AG09309 (cell line): ENCODE results near the gene TGFBR1.

Experiments used
- DNase-seq: peaks from one replicate; pipeline ENCODE4 v3.0.0-alpha.2; 2010; ENCODE audit warnings: low read depth
- H3K4me3 ChIP-seq: 2 replicates; pipeline ENCODE4 v1.5.1; 2011; ENCODE audit warnings: mild to moderate bottlenecking, low read depth, low read length, moderate library complexity; ENCODE audit not compliant: control insufficient read depth
- TF ChIP-seq, protein P1 (sequence below): IDR thresholded peaks from 2 replicates; pipeline ENCODE4 v1.5.1; 2011; ENCODE audit warnings: mild to moderate bottlenecking, low read depth, low read length, inconsistent platforms; ENCODE audit not compliant: insufficient read depth, control insufficient read depth; ENCODE audit errors: missing control alignments

TGFBR1 gene

DNA sequence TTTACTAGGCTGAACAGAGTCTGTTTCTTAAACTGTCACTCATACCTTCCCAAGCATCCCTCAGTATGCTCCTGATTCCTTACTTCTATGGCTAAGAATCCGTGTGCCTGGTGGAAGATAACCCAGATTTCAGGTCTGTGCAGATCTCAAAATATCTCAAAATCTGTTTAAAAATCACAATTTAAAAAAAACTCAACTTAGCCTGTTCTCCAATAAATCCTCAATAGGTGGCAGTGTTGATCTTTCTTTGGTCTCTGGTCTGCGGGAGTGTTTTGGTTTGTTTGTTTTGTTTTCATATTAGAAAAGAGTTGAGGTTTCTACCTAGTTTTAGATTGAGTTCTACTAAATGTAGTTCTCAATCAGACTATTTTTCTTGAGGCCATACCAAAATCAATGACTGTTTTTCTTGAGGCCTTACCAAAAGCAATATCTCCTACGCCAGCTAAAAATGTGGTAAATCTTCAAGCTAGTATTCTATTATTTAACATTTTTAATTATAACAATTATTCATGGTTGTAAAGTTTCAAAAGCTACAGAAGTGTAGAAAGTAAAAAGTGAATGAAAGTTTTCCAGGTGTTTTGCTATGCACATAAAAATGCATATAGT lies 57.9 kb downstream of the TGFBR1 start:
- no peak overlapping the region for H3K4me3 ChIP-seq
- TF ChIP-seq, protein P1, sequence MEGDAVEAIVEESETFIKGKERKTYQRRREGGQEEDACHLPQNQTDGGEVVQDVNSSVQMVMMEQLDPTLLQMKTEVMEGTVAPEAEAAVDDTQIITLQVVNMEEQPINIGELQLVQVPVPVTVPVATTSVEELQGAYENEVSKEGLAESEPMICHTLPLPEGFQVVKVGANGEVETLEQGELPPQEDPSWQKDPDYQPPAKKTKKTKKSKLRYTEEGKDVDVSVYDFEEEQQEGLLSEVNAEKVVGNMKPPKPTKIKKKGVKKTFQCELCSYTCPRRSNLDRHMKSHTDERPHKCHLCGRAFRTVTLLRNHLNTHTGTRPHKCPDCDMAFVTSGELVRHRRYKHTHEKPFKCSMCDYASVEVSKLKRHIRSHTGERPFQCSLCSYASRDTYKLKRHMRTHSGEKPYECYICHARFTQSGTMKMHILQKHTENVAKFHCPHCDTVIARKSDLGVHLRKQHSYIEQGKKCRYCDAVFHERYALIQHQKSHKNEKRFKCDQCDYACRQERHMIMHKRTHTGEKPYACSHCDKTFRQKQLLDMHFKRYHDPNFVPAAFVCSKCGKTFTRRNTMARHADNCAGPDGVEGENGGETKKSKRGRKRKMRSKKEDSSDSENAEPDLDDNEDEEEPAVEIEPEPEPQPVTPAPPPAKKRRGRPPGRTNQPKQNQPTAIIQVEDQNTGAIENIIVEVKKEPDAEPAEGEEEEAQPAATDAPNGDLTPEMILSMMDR = peak; percentile 52
- DNase-seq = no peak

DNA sequence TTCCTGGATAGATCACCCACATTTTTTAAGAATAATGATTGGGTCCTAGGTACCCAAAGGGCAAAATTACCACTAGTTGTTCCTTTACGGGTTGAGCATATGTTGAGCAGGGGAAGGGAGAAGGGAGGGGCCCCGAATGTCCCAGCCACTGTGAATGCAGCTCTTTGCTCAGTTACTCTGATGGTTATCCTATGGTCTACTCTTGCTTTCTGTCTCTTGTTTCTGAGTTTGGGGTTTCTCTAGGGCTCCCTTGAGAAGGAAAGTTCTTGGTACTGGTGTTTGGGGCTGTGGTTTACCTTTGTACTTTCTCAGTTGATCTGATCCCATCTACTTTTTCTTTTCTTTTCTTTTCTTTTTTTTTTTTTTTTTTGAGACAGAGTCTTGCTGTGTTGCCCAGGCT lies 61.2 kb downstream of the TGFBR1 start:
- no peak for DNase-seq
- TF ChIP-seq, protein P1 = no peak
- H3K4me3 ChIP-seq = no peak overlapping the region

DNA sequence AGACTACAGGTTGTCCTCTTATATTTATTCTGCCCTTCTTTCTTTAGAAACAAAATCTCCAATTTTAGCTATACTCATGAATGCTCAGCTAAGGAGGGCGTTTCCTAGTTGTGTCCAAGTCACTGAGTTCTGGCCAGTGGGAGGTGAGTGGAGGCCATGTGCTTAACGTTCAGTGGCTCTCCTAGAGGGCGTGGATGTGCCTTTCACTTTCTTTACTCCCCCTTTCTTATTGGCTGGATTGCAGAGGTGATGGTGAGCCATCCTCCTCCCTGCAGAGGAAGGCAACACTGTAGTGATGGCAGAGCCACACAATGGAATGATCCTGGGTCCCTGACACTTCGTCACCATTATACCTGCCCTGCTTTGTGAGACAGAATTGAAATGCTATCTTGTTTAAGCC lies 62.2 kb downstream of the TGFBR1 start:
- H3K4me3 ChIP-seq = no peak overlapping the region
- TF ChIP-seq, protein P1 = no peak
- DNase-seq = no peak

DNA sequence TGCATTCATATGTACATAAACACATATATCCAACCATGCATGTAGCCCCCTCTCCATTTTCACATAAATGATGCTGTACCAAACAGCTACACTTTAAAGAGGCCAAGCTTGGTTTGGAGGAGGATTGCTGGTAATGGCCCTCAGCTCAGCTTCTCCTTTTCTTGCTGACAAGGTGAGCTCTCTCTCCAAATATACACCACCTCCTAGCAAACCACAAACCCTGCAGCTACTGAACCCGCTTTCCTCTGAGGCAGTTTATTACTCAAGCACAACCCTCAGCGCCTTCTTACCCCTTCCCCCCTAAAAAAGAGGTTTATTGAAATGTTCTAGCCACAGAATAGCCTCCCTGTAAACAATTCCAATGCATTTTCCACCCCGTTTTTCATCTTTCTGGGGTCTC lies 62.8 kb downstream of the TGFBR1 start:
- DNase-seq = no peak
- TF ChIP-seq, protein P1 = no peak

DNA sequence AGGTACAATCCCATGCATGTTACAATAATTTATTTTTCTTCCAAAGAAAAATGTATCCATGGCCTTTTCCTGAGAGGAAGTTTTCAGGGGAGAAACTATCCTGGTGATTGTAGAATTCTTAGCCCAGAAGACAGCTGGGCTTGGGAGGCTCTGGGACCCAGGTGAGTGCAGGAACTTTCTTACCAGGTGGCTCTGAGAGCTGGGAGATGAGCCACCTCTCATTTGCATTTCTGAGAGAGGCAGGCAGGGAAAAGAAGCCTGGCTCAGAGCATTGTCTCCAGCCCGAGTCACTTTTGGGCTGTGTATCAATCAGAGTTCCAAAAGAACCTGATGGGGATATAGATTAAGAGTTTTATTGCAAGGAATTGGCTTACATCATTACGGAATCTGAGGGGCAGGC lies 64.2 kb downstream of the TGFBR1 start:
- DNase-seq = no peak
- H3K4me3 ChIP-seq = no peak overlapping the region
- TF ChIP-seq, protein P1 = no peak

More for the DNA sequence above, 62.8 kb downstream of the TGFBR1 start:
- no peak overlapping the region for H3K4me3 ChIP-seq

DNA sequence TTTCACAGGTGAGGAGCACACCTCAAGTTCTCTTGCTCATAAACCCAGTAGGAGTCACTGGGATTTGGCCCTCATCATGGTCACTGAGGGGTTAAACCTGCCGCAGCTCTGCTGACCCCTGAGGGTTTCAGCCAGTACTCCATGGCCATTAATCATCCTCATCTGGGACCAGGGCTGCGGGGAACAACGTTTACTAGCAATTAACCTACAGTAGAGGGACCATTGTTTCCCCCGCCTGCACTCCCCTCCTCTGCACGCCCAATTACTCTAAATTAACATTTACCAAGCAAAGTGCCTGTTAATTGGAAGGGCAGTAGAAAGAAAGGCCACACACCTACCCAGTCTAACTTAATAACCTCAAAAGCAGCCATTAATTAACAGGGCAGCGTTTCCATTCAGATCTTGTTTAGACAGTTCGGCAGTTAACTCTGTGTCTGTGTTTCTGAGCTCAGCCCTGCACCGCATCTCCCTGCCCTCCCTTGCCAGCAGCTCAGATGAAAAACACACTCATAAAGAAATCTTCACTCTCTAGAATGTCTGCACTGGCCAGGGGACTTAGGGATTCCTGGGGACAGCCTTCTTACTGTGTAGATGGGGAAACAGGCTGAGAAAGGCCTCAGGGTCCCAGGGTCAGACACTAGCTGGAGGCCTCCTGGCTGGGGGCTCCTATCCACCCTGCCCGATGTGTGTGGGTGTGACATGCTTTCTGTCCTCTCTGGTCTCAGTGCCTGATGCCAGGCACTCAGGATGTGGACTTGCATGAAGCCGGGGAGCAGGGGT lies 65.3 kb downstream of the TGFBR1 start:
- TF ChIP-seq, protein P1 = no peak
- no peak for DNase-seq
- no peak overlapping the region for H3K4me3 ChIP-seq
